ENCODE measurements around the gene ADGRL3.
A peak's percentile ranks its signal among the peaks of the same experiment; 100 is the strongest.

Gene ADGRL3

DNA sequence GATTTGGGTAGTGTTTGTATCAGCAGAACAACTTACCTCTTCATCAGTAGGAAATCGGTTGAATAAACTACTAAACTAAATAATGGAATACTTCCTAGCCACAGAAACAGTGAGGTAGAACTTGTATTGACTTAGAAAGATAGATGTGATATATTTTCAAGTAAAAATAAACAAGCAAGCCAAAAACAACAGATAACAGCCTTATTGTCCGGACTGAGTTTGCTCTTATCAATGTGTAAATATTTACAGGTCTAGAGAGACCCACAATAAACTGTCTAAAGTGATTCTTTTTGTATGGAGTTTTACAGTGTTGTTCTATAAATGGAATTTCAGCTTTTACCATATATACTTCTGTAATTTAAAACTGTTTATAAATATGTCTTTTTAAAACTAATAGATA, 721.8 kb downstream of the ADGRL3 start:
- H3K27ac ChIP-seq = no peak overlapping the region
- TF ChIP-seq, protein P1, sequence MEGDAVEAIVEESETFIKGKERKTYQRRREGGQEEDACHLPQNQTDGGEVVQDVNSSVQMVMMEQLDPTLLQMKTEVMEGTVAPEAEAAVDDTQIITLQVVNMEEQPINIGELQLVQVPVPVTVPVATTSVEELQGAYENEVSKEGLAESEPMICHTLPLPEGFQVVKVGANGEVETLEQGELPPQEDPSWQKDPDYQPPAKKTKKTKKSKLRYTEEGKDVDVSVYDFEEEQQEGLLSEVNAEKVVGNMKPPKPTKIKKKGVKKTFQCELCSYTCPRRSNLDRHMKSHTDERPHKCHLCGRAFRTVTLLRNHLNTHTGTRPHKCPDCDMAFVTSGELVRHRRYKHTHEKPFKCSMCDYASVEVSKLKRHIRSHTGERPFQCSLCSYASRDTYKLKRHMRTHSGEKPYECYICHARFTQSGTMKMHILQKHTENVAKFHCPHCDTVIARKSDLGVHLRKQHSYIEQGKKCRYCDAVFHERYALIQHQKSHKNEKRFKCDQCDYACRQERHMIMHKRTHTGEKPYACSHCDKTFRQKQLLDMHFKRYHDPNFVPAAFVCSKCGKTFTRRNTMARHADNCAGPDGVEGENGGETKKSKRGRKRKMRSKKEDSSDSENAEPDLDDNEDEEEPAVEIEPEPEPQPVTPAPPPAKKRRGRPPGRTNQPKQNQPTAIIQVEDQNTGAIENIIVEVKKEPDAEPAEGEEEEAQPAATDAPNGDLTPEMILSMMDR (conservative IDR thresholded peaks at IDR 0.05) = no peak
- no peak for TF ChIP-seq ZFX (IDR thresholded peaks at IDR 0.05)

DNA sequence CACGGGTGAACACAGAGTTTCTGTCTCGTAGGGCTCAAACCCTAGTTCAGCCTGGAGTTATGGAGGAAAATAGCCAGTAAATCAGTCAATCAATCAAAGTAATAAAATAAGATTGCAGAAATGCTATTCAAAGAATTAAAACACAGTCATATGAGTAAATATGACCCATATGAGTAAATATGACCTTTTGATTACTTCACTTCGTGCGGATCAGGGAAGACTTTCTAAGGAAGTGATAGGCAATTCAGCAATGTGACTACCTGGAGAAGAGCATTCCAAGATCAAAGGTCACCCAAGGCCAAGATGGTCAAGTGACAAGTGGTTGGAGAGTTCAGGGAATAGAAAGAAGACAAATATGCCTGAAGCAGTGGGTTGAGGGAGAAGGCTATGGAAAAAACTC, 722.6 kb downstream of the ADGRL3 start:
- no peak for TF ChIP-seq ZFX (IDR thresholded peaks at IDR 0.05)
- TF ChIP-seq, protein P1 (conservative IDR thresholded peaks at IDR 0.05) = no peak
- no peak overlapping the region for H3K27ac ChIP-seq

DNA sequence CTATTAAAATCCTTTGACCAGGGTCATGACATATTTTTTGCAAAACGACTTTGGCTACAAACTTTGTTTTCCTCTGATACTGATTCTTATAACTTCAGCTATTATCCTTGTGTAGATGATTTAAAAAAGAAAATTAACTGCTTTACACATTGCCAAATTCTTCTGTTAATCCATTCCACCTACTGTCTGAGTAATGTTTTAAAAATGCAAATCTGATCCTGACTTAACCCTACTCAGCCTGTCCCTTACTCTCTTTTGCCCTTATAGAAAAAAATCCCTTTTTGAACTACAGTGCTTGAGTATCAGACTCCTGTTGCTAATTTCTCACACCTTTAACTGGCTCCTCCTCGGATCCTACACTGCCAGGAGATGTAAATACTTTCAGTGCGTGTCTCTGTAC, 723.1 kb downstream of the ADGRL3 start:
- no peak for TF ChIP-seq ZFX (IDR thresholded peaks at IDR 0.05)
- TF ChIP-seq, protein P1 (conservative IDR thresholded peaks at IDR 0.05) = no peak
- no peak overlapping the region for H3K27ac ChIP-seq

DNA sequence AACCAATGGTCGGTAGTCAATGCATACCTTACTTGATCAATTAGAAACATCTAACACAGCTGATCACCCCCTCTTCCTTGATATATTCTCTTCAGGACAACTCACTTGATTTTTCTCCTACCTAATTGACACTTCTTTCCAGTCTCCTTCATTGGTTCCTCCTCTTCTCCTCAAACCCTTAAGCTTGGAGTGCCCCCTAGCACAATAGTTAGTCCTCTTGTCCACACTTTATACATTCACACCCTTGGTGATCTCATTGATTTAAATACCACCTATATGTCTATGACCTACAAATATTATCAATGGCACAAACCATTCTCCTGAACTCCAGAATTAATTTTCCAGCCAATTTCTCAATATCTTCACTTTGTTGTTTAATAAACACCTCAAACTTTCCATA, 724.0 kb downstream of the ADGRL3 start:
- no peak for TF ChIP-seq ZFX (IDR thresholded peaks at IDR 0.05)
- TF ChIP-seq, protein P1 (conservative IDR thresholded peaks at IDR 0.05) = 0 out of 2 replicates have a peak, but pooled peaks have one; percentile 2
- no peak overlapping the region for H3K27ac ChIP-seq

DNA sequence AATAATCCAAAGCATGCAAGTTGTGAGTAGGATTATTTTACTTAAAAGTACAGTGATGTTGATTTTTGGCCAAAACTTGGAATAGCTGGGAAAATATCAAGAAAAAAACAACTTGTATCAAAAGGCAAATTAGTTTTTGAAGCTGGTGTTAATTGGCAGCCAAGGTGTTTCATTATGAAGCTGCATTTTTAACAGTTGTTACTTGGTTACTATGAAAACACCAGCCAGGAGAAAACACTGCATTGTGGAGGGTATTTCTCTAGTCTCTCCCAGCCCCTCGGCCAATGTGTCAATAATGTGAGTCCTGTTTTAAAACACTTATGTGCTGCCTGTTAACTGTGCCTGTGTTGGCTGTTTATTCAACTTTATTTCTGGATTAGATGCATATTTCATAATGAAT, 733.4 kb downstream of the ADGRL3 start:
- no peak overlapping the region for H3K27ac ChIP-seq
- TF ChIP-seq, protein P1 (conservative IDR thresholded peaks at IDR 0.05) = no peak
- TF ChIP-seq ZFX (IDR thresholded peaks at IDR 0.05) = no peak

DNA sequence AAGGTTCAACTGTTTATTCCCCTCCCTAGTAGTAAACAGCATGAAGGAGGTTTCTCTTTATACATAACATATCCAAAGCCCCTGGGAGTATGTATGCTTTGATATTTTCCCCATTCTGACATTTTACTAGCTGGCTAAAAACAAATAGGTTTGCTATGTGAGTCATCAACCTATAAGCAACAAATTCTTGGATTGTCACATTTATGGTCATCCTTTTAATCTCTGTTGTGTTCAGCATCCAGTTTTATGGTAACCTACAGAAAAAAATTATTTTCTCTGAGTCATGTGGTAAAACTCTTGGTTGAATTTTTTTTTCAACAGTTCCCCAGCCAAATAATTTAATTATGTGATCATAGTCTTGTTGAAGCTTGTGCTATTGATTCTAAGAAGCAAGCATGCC, 734.1 kb downstream of the ADGRL3 start:
- TF ChIP-seq, protein P1 (conservative IDR thresholded peaks at IDR 0.05) = no peak
- TF ChIP-seq ZFX (IDR thresholded peaks at IDR 0.05) = no peak
- no peak overlapping the region for H3K27ac ChIP-seq

DNA sequence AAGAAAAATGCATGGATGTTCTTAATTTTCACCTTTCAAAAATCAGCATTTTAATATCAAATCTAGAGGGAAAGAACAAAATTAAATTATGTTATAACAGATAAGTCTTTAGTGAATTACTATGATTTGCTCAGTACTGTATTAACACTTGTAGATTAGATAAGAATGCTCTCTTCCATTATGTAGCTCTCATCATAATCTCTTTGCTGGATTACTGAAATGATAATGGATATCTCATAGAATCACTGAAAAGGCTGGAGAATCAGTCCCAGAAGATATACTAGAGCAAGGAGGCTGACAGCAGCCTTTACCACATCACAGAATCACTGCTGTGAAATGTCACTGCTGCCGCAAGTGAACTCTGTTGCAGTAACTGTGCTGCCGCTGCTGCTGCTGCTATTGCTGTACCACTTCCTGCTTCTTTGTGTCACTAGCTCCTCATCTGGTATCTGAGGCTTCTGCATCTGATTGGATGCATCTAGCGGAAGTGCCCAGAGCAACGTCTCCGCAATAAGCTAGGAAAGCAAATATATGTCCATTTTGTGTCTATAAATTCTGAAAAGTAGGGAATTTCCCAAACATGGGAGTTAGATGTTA, 738.2 kb downstream of the ADGRL3 start:
- H3K27ac ChIP-seq = no peak overlapping the region
- no peak for TF ChIP-seq ZFX (IDR thresholded peaks at IDR 0.05)
- TF ChIP-seq, protein P1 (conservative IDR thresholded peaks at IDR 0.05) = no peak
